ENCODE measurements around the gene CAMK1D. TPM values are rescaled to one million over a fixed set of nuclear protein-coding genes. Genes with fewer than 3 reads are reported as not detected.

CAMK1D gene
- total and polyA plus RNA-seq, 2 experiments from 2014 or later, result 3.5 to 6.0 TPM

- Histone ChIP-seq H4K20me1 (ENCODE audit: insufficient read depth, poor library complexity, severe bottlenecking) (no peaks in the 10 kb centered on the region), H3K36me3 (replicated peaks; ENCODE audit: insufficient read depth, low read depth) (no peaks in the 10 kb centered on the region), H2AFZ (no peak overlapping the region), H3K4me2 (no peak overlapping the region), H3K4me1 (ENCODE audit: insufficient read depth) (no peaks in the 10 kb centered on the region), H3K79me2 (no peaks in the 10 kb centered on the region), H3K27me3 (no peaks in the 10 kb centered on the region), H3K9me3 (ENCODE audit: low read depth) (no peaks in the 10 kb centered on the region), H3K4me3 (no peak overlapping the region), H3K27ac (no peak overlapping the region), H3K9me2 (replicated peaks; ENCODE audit: insufficient read depth) (no peaks in the 10 kb centered on the region)
- TF ChIP-seq CTCF (IDR thresholded peaks at IDR 0.05; ENCODE audit: poor library complexity) (no peak), EZH2 (IDR thresholded peaks at IDR 0.05; ENCODE audit: borderline replicate concordance) (no peak), EZH2phosphoT487 (IDR thresholded peaks at IDR 0.05; ENCODE audit: low read depth, severe bottlenecking, unreplicated experiment) (no peak)
- WGBS (ENCODE audit: low lambda C conversion rate, missing lambda C conversion rate), result 80% methylated on average over 18 of the region's 18 CpGs
- DNase-seq (ENCODE audit: low spot score), result no peak
Measured at GRCh38 chr10:12512332-12513002, 163.1 kb downstream of the CAMK1D start.

DNA sequence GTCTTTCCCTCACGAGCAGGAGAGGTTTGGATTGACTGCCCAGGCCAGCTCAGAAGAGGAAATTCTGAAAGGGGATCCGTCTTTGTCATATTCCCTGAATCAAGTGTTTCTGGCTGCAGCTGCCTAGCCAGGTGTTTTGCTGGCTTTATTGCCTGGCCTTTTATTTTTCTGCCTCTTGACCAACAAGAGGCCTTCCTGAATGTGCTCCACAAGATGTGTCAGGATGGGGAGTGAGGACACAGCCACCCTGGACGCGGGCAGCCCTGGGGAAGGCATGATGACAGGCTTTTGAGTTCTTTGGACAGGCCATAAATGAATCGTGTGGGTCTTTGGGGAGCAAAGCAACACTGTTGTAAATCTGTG is 163.6 kb downstream of the CAMK1D start:
- Histone ChIP-seq H3K4me2 (no peak overlapping the region), H3K79me2 (no peaks in the 10 kb centered on the region), H3K9me2 (replicated peaks; ENCODE audit: insufficient read depth) (no peaks in the 10 kb centered on the region), H3K4me1 (ENCODE audit: insufficient read depth) (no peaks in the 10 kb centered on the region), H3K4me3 (no peak overlapping the region), H3K36me3 (replicated peaks; ENCODE audit: insufficient read depth, low read depth) (no peaks in the 10 kb centered on the region), H4K20me1 (ENCODE audit: insufficient read depth, poor library complexity, severe bottlenecking) (no peaks in the 10 kb centered on the region), H2AFZ (no peak overlapping the region), H3K27ac (no peak overlapping the region), H3K9me3 (ENCODE audit: low read depth) (no peaks in the 10 kb centered on the region), H3K27me3 (no peaks in the 10 kb centered on the region)
- TF ChIP-seq EZH2 (IDR thresholded peaks at IDR 0.05; ENCODE audit: borderline replicate concordance), result no peak
- no peak for TF ChIP-seq EZH2phosphoT487 (IDR thresholded peaks at IDR 0.05; ENCODE audit: low read depth, severe bottlenecking, unreplicated experiment)
- TF ChIP-seq CTCF (IDR thresholded peaks at IDR 0.05; ENCODE audit: poor library complexity), result no peak
- 93% methylated on average over 5 of the region's 5 CpGs for WGBS (ENCODE audit: low lambda C conversion rate, missing lambda C conversion rate)
- no peak for DNase-seq (ENCODE audit: low spot score)

GRCh38 chr10:12513775-12514673 is 164.7 kb downstream of the CAMK1D start:
- Histone ChIP-seq H2AFZ (no peak overlapping the region), H3K36me3 (replicated peaks; ENCODE audit: insufficient read depth, low read depth) (no peaks in the 10 kb centered on the region), H4K20me1 (ENCODE audit: insufficient read depth, poor library complexity, severe bottlenecking) (no peaks in the 10 kb centered on the region), H3K9me2 (replicated peaks; ENCODE audit: insufficient read depth) (no peaks in the 10 kb centered on the region), H3K79me2 (no peaks in the 10 kb centered on the region), H3K9me3 (ENCODE audit: low read depth) (no peaks in the 10 kb centered on the region), H3K4me2 (no peak overlapping the region), H3K27me3 (no peaks in the 10 kb centered on the region), H3K4me1 (ENCODE audit: insufficient read depth) (no peaks in the 10 kb centered on the region), H3K27ac (no peak overlapping the region), H3K4me3 (no peak overlapping the region)
- DNase-seq (ENCODE audit: low spot score), result no peak
- 79% methylated on average over 10 of the region's 10 CpGs for WGBS (ENCODE audit: low lambda C conversion rate, missing lambda C conversion rate)
- TF ChIP-seq CTCF (IDR thresholded peaks at IDR 0.05; ENCODE audit: poor library complexity) (no peak), EZH2 (IDR thresholded peaks at IDR 0.05; ENCODE audit: borderline replicate concordance) (no peak), EZH2phosphoT487 (IDR thresholded peaks at IDR 0.05; ENCODE audit: low read depth, severe bottlenecking, unreplicated experiment) (no peak)

All from hepatocyte (in vitro differentiated cells).